Small intestine (tissue), 7 donors: ENCODE measurements around the gene ARHGDIA. TPM values are rescaled to one million over a fixed set of nuclear protein-coding genes. Genes with fewer than 3 reads are reported as not detected.
A peak's percentile ranks its signal among the peaks of the same experiment; 100 is the strongest.
"Not testable (repeated sequence)": the region's sequence is repeated elsewhere in the genome, so short reads cannot be mapped to it uniquely, and the experiment has no call there.

Source experiments
- DNase-seq, 2 donors: peaks; one replicate each; pipeline versions ENCODE4 v3.0.0 to v3.0.0-alpha.2; 2013
- FAIRE-seq: peaks from 2 replicates; lab custom pipeline; 2012; peaks lifted over from hg19 to GRCh38; lab: Jason Lieb, UNC
- H3K27ac ChIP-seq, 3 donors: one replicate each; pipeline ENCODE4 v1.5.1; 2013; ENCODE audit warnings: low read length in 2 of 3, mild to moderate bottlenecking in 2 of 3, control low read depth in 1 of 3, inconsistent platforms in 1 of 3, low read depth in 1 of 3, moderate library complexity in 1 of 3
- H3K27me3 ChIP-seq, 3 donors: one replicate each; pipeline ENCODE4 v1.6.1; 2013; ENCODE audit warnings: low read length in 3 of 3, inconsistent platforms in 1 of 3; ENCODE audit not compliant: control insufficient read depth in 3 of 3, insufficient read depth in 3 of 3
- H3K36me3 ChIP-seq, 3 donors: one replicate each; pipeline ENCODE4 v1.6.1; 2013; ENCODE audit warnings: low read length in 3 of 3, inconsistent platforms in 1 of 3, low read depth in 1 of 3, mild to moderate bottlenecking in 1 of 3, moderate library complexity in 1 of 3; ENCODE audit not compliant: control insufficient read depth in 3 of 3, insufficient read depth in 2 of 3
- H3K4me1 ChIP-seq, 3 donors: one replicate each; pipeline ENCODE4 v1.6.1; 2013; ENCODE audit warnings: low read length in 2 of 3, inconsistent platforms in 1 of 3, low read depth in 1 of 3, mild to moderate bottlenecking in 1 of 3, moderate library complexity in 1 of 3; ENCODE audit not compliant: control insufficient read depth in 3 of 3, insufficient read depth in 2 of 3
- H3K4me3 ChIP-seq, 3 donors: one replicate each; pipeline ENCODE4 v1.5.1; 2013; ENCODE audit warnings: low read length in 3 of 3, control low read depth in 1 of 3, inconsistent platforms in 1 of 3, low read depth in 1 of 3, mild to moderate bottlenecking in 1 of 3, moderate library complexity in 1 of 3
- H3K9me3 ChIP-seq, 2 donors: one replicate each; pipeline ENCODE4 v1.6.1; 2013; ENCODE audit warnings: low read depth in 1 of 2, low read length in 1 of 2; ENCODE audit not compliant: control insufficient read depth in 2 of 2, insufficient read depth in 1 of 2
- WGBS, 3 donors: extraction: QIAGEN DNeasy Blood & Tissue Kit; methylation state at CpG; one replicate each; pipeline ENCODE4 v1.1.7; 2013; 5-methylcytosine and 5-hydroxymethylcytosine counted together
- polyA plus RNA-seq, 4 donors: library from polyadenylated mRNA; stranded (reverse) in 3 of 4; unstranded in 1 of 4; fragments of 200-250 nt in 3 of 4; fragments of 120-200 nt in 1 of 4; gene quantifications; one replicate each; pipeline versions ENCODE4 v1.2.1 to v1.2.3, GENCODE V29; 2013
- donor health status: healthy with polysubstance abuse.
- donor health status: control.
- donor health status: control.
- donor health status: Bipolar disorder and iron deficiency.
- donor health status: healthy.

The ARHGDIA gene
- polyA plus RNA-seq, 4 donors: 190 to 411 (median 341) TPM

DNA sequence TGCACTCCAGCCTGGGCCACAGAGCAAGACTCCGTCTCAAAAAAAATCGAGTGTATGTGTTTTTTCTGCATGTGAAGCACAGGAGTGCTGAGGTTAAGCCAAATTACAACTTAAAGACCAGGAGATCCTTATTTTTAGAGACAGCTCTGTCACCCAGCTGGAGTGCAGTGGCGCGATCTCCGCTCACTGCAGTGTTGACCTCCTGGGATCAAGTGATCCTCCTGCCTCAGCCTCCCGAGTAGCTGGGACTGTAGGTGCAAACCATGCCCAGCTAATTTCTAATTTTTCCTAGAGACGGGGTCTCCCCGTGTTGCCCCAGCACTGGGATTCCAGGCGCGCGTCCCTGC is 28.8 kb downstream of the ARHGDIA start:
- Histone ChIP-seq H3K9me3 (no peaks in the 10 kb centered on the region), H3K27me3 (no peaks in the 10 kb centered on the region), H3K4me1 (no peaks in the 10 kb centered on the region), H3K4me3 (no peak overlapping the region), H3K27ac (no peak overlapping the region), H3K36me3 (peaks cover 22 to 64% (median 41%) of the 10 kb centered on the region in 3 donors)
- FAIRE-seq: no peak
- no peak for DNase-seq
- WGBS, 3 donors: 91 to 94% (median 92%) methylated on average over 11 of the region's 11 CpGs

- 40 to 72% (median 55%) methylated on average over 15 of the region's 15 CpGs for WGBS, 3 donors
- DNase-seq: no peak
- Histone ChIP-seq H3K4me3 (no peak overlapping the region), H3K36me3 (peaks cover 18 to 59% (median 38%) of the 10 kb centered on the region in 3 donors), H3K9me3 (no peaks in the 10 kb centered on the region), H3K4me1 (no peaks in the 10 kb centered on the region), H3K27ac (no peak overlapping the region), H3K27me3 (no peaks in the 10 kb centered on the region)
- FAIRE-seq: no peak
Measured at GRCh38 chr17:81841866-81842265, 29.3 kb downstream of the ARHGDIA start.

DNA sequence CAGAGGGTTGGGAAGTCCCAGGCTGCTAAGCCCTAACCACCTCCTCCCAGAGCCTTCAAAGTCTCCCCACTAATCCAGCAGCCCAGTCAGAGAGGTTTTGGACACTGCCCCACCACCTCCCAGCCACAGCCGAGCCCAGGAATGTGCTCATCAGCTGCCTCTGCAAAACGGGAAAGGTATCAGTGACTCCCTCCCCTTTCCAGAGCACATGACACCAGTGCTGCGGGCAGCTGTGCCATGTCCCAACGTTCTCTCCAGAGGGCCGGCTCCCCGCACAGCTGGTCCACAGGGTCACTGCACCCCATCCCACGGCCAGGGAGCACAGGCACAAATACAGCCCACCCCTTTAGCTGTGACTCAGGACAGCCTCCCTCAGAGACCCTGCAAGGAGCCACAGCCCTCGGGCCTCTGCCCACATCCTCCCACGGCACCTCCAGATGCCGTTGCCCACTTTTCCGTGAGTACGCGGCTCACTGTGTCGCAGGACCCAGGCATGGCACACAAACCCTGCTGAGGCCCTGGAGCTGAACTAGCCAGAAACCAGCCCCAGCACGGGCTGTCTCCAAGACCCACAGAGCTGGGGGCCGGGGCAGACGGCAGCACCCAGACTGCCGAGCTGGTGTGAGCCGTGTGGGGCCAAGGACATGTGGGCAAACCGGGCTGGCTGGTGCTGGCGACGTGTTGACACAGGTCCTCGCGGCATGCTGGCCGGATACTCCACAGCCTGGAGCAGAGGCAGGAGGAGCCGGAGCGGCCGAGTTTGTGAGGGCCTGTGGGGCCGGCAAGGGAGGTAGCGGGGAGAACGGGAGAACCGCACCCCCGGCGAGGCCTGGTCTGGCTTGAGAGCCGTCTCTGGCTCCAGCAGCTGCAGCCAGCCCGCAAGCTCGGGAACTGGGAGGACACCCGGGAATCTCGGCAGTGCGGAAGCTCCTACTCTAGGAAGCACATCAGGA is 30.0 kb downstream of the ARHGDIA start:
- H3K4me3 ChIP-seq: no peak overlapping the region
- no peak for FAIRE-seq
- H3K27ac ChIP-seq: no peak overlapping the region
- WGBS, 3 donors: 77 to 83% (median 78%) methylated on average over 40 of the region's 40 CpGs
- DNase-seq: no peak
- no peaks in the 10 kb centered on the region for H3K27me3 ChIP-seq
- H3K4me1 ChIP-seq: no peaks in the 10 kb centered on the region
- no peaks in the 10 kb centered on the region for H3K9me3 ChIP-seq
- H3K36me3 ChIP-seq: peaks cover 14 to 52% (median 30%) of the 10 kb centered on the region in 3 donors

GRCh38 chr17:81840059-81840458 is 31.1 kb downstream of the ARHGDIA start:
- not testable (repeated sequence) for H3K9me3 ChIP-seq, H3K4me3 ChIP-seq, H3K27me3 ChIP-seq, DNase-seq, FAIRE-seq, H3K4me1 ChIP-seq, H3K27ac ChIP-seq
- 92 to 96% (median 94%) methylated on average over 5 of the region's 5 CpGs for WGBS, 3 donors
- H3K36me3 ChIP-seq: peaks cover 6 to 41% (median 22%) of the 10 kb centered on the region in 3 donors

- no peak overlapping the region for H3K27ac ChIP-seq
Measured at GRCh38 chr17:81839301-81839700, 31.8 kb downstream of the ARHGDIA start.

DNA sequence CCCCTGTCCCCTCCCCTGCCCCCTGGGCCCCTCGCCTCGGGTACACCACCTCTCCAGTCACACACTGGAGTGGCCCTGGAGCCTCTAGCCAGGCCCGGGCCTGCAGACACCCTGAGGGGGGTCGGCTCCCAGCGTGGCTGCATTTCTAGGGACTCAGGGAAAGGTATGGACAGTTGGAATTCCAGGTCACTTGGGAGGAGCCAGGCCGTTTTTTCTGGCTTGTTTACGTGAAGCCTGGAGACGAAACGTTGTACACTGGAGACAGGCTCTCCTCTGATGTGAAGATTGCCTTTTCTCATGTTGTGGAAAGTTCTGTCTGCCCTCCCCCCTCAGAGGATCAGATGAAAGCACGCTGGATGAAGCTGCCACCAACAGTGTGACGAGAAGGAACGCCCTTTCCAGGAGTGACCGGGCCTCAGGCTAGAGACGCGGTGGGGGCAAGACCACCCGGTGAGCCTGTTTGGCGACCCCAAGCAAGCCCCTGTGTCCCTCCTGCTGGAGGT is 32.3 kb downstream of the ARHGDIA start:
- WGBS, 3 donors: 53 to 72% (median 64%) methylated on average over 17 of the region's 17 CpGs
- FAIRE-seq (no peak), DNase-seq (no peak)
- Histone ChIP-seq H3K4me3 (no peak overlapping the region), H3K4me1 (peaks cover 0 to 3% (median 0%) of the 10 kb centered on the region in 3 donors), H3K27ac (no peak overlapping the region), H3K9me3 (no peaks in the 10 kb centered on the region), H3K36me3 (peaks cover 0 to 33% (median 11%) of the 10 kb centered on the region in 3 donors), H3K27me3 (no peaks in the 10 kb centered on the region)

More at GRCh38 chr17:81839301-81839700, 31.8 kb downstream of the ARHGDIA start:
- peaks cover 0 to 38% (median 15%) of the 10 kb centered on the region in 3 donors for H3K36me3 ChIP-seq
- no peak for FAIRE-seq
- no peaks in the 10 kb centered on the region for H3K27me3 ChIP-seq
- WGBS, 3 donors: 83 to 84% (median 83%) methylated on average over 15 of the region's 15 CpGs
- H3K9me3 ChIP-seq: no peaks in the 10 kb centered on the region
- no peak for DNase-seq
- no peak overlapping the region for H3K4me3 ChIP-seq
- no peaks in the 10 kb centered on the region for H3K4me1 ChIP-seq

DNA sequence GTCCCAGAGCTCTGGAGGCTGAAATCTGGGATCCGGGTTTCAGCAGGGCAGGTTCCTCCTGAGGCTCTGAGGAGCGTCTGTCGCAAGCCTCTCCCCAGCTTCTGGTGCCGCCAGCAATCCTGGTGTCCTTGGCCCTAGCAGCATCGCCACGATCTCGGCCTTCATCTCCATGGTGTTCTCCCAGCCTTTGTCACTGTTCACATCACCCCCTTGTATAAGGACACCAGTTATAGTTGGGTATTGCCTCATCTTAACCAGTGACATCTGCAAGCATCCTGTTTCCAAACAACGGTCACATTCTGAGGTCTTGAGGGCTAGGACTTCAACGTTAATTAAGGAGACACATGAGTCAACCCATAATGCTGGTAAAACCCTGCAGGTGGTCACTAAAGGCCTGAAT is 33.5 kb downstream of the ARHGDIA start:
- 77 to 88% (median 82%) methylated on average over 9 of the region's 9 CpGs for WGBS, 3 donors
- FAIRE-seq (no peak), DNase-seq (no peak)
- H3K27me3 ChIP-seq: no peaks in the 10 kb centered on the region
- H3K36me3 ChIP-seq: peaks cover 0 to 21% (median under 1%) of the 10 kb centered on the region in 3 donors
- peaks cover 0 to 8% (median 0%) of the 10 kb centered on the region in 3 donors for H3K4me1 ChIP-seq
- peak overlapping the region in 1 of 3 donors; percentile 35 for H3K27ac ChIP-seq
- no peak overlapping the region for H3K4me3 ChIP-seq
- H3K9me3 ChIP-seq: no peaks in the 10 kb centered on the region

DNA sequence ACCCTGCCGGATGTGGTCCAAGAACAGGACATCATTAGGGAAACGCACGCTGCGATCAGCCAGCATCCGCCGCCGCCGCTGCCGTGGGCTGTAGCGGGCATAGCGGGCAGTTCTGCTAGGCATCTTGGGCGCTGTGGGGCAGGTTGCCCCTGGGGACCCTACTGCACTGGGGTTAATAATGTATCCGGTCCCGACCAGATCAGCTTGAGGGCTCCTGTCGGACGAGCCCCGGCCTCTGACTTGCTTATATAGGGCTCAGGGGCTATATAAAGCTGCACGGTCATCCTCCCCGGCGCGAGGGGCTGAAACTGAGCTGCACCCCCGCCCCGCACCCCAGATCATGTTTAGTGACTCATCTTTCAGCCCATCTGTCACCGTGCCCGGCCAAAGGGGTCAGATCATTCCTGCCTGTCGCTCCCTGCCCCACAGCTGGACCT is 36.3 kb downstream of the ARHGDIA start, which contains the start of gene PPP1R27:
TSS of gene PPP1R27 (minus strand) at position 220 of the 437 bp plus-strand sequence. CDS start at position 123, 97 bp downstream.
- Histone ChIP-seq H3K9me3 (no peaks in the 10 kb centered on the region), H3K27me3 (no peaks in the 10 kb centered on the region), H3K4me1 (peaks cover 0 to 19% (median 4%) of the 10 kb centered on the region in 3 donors), H3K27ac (peak within 1 kb of the TSS; percentile 98 to 99 (median 98)), H3K4me3 (peak within 1 kb of the TSS in 1 of 3 donors; percentile 91), H3K36me3 (peaks cover 0 to 7% (median 0%) of the 10 kb centered on the region in 3 donors)
- FAIRE-seq (no peak), DNase-seq (no peak)
- WGBS, 3 donors: 90 to 94% (median 94%) methylated on average over 26 of the region's 26 CpGs
